Mononuclear cell (primary cell): ENCODE data around the gene LCE5A. TPM values are rescaled to one million over a fixed set of nuclear protein-coding genes. Genes with fewer than 3 reads are reported as not detected.
"Not testable (repeated sequence)": the region's sequence is repeated elsewhere in the genome, so short reads cannot be mapped to it uniquely, and the experiment has no call there.

Experiments used
- H3K27me3 ChIP-seq: 2 replicates; pipeline ENCODE4 v1.6.0; 2011; ENCODE audit warnings: low read length, control low read depth; ENCODE audit not compliant: insufficient read depth
- H3K4me1 ChIP-seq: 2 replicates; pipeline ENCODE4 v1.5.1; 2011; ENCODE audit warnings: mild to moderate bottlenecking, low read length, control low read depth; ENCODE audit not compliant: insufficient read depth
- H3K4me3 ChIP-seq: 2 replicates; pipeline ENCODE4 v1.5.1; 2011; ENCODE audit warnings: mild to moderate bottlenecking, low read length, moderate library complexity
- H3K9me3 ChIP-seq: 2 replicates; pipeline ENCODE4 v1.5.1; 2011; ENCODE audit warnings: low read depth, mild to moderate bottlenecking, control low read depth, low read length
- total RNA-seq: library from RNA; depleted of rRNA; stranded (reverse); fragments of >200 nt; gene quantifications from one replicate; pipeline ENCODE4 v1.2.3, GENCODE V29; 2012

Gene LCE5A
- total RNA-seq, 1 donor: not detected

GRCh38 chr1:152543820-152544219 is 33.2 kb downstream of the LCE5A start:
- H3K9me3 ChIP-seq: no peaks in the 10 kb centered on the region
- no peak overlapping the region for H3K4me3 ChIP-seq
- peaks cover 5% of the 10 kb centered on the region for H3K27me3 ChIP-seq
- H3K4me1 ChIP-seq: no peaks in the 10 kb centered on the region

- Histone ChIP-seq H3K4me3 (no peak overlapping the region), H3K4me1 (no peaks in the 10 kb centered on the region)
Observed at GRCh38 chr1:152546704-152547103, 36.1 kb downstream of the LCE5A start.

GRCh38 chr1:152548358-152548757 is 37.8 kb downstream of the LCE5A start:
- not testable (repeated sequence) for H3K4me3 ChIP-seq, H3K27me3 ChIP-seq, H3K4me1 ChIP-seq

More at GRCh38 chr1:152546704-152547103, 36.1 kb downstream of the LCE5A start:
- Histone ChIP-seq H3K27me3 (no peaks in the 10 kb centered on the region), H3K9me3 (no peaks in the 10 kb centered on the region)

More at GRCh38 chr1:152548358-152548757, 37.8 kb downstream of the LCE5A start:
- H3K9me3 ChIP-seq: not testable (repeated sequence)

Other genes starting within 250 kb of the LCE5A start
- not detected for gene FLG, start 185.6 kb upstream of the LCE5A start, total RNA-seq
- gene FLG2, start 150.8 kb upstream of the LCE5A start, total RNA-seq: not detected
- gene CRNN, start 96.5 kb upstream of the LCE5A start, total RNA-seq: not detected
- not detected for gene CRCT1, start 3.7 kb downstream of the LCE5A start, total RNA-seq
- gene LCE3E, start 56.0 kb downstream of the LCE5A start, total RNA-seq: not detected
- gene LCE3D, start 69.7 kb downstream of the LCE5A start, total RNA-seq: not detected
- gene LCE3C, start 89.4 kb downstream of the LCE5A start, total RNA-seq: not detected
- not detected for gene LCE3B, start 103.0 kb downstream of the LCE5A start, total RNA-seq
- not detected for gene LCE3A, start 112.3 kb downstream of the LCE5A start, total RNA-seq
- gene LCE2D, start 152.6 kb downstream of the LCE5A start, total RNA-seq: not detected
- not detected for gene LCE2C, start 164.5 kb downstream of the LCE5A start, total RNA-seq
- gene LCE2B, start 175.3 kb downstream of the LCE5A start, total RNA-seq: not detected
- gene LCE2A, start 187.5 kb downstream of the LCE5A start, total RNA-seq: not detected
- gene LCE4A, start 197.4 kb downstream of the LCE5A start, total RNA-seq: not detected
- not detected for gene KPRP, start 247.2 kb downstream of the LCE5A start, total RNA-seq